HG02678 (cell line): ENCODE results near the gene TRPV5.
"Not testable (repeated sequence)": the region's sequence is repeated elsewhere in the genome, so short reads cannot be mapped to it uniquely, and the experiment has no call there.

Source experiments
- ATAC-seq: cut with Tn5 transposase; IDR thresholded peaks from one replicate; pipeline ENCODE4 v1.9.1; 2021; ENCODE audit warnings: mild to moderate bottlenecking, moderate library complexity; ENCODE audit not compliant: unreplicated experiment

The TRPV5 gene

GRCh38 chr7:142933624-142934023, at the start of gene TRPV5:
TRPV5 (minus strand) TSS chr7:142933746; CDS start chr7:142933459, 287 bp downstream.
- ATAC-seq, result no peak

- not testable (repeated sequence) for ATAC-seq
These were observed 44.9 kb upstream of the TRPV5 start for GRCh38 chr7:142978402-142978801.

GRCh38 chr7:142974626-142975025, 41.1 kb upstream of the TRPV5 start:
- ATAC-seq, result no peak

- no peak for ATAC-seq
These were observed 35.6 kb upstream of the TRPV5 start for GRCh38 chr7:142969183-142969582.

- no peak for ATAC-seq
These were observed 34.7 kb upstream of the TRPV5 start for GRCh38 chr7:142968229-142968628.

- no peak for ATAC-seq
These were observed 31.1 kb upstream of the TRPV5 start for GRCh38 chr7:142964502-142965246.

GRCh38 chr7:142963993-142964392, 30.4 kb upstream of the TRPV5 start:
- ATAC-seq, result no peak

GRCh38 chr7:142962991-142963390, 29.4 kb upstream of the TRPV5 start:
- no peak for ATAC-seq

- ATAC-seq, result no peak
These were observed 28.7 kb upstream of the TRPV5 start, which contains the start of gene KEL for GRCh38 chr7:142961973-142962926. KEL (minus strand) TSS chr7:142962363; CDS start chr7:142962206, 157 bp downstream.

- ATAC-seq, result no peak
These were observed 28.0 kb upstream of the TRPV5 start for GRCh38 chr7:142961595-142961972.

- ATAC-seq, result no peak
These were observed 27.5 kb upstream of the TRPV5 start for GRCh38 chr7:142960955-142961512.

- no peak for ATAC-seq
These were observed 25.7 kb upstream of the TRPV5 start for GRCh38 chr7:142959202-142959601.

GRCh38 chr7:142957723-142958122, 24.2 kb upstream of the TRPV5 start:
- ATAC-seq, result no peak

GRCh38 chr7:142956951-142957623, 23.5 kb upstream of the TRPV5 start:
- ATAC-seq, result no peak

GRCh38 chr7:142954680-142955268, 21.2 kb upstream of the TRPV5 start:
- ATAC-seq, result no peak

GRCh38 chr7:142950235-142950634, 16.7 kb upstream of the TRPV5 start:
- ATAC-seq, result no peak

GRCh38 chr7:142948603-142949002, 15.1 kb upstream of the TRPV5 start:
- ATAC-seq, result no peak

- no peak for ATAC-seq
These were observed 11.5 kb upstream of the TRPV5 start for GRCh38 chr7:142945001-142945400.

GRCh38 chr7:142943706-142944268, 10.2 kb upstream of the TRPV5 start:
- no peak for ATAC-seq

- ATAC-seq, result no peak
These were observed 9.2 kb upstream of the TRPV5 start for GRCh38 chr7:142942746-142943145.
